Liver (tissue), 9 donors: ENCODE results near the gene PGAM2. TPM values are rescaled to one million over a fixed set of nuclear protein-coding genes. Genes with fewer than 3 reads are reported as not detected.

ENCODE experiments used
- DNase-seq: peaks from one replicate; pipeline ENCODE4 v3.0.0-alpha.2; 2017; ENCODE audit warnings: low spot score
- H3K27ac ChIP-seq, 2 donors: one replicate each; pipeline ENCODE4 v1.7.0; 2013; ENCODE audit warnings: inconsistent platforms in 2 of 2, low read length in 2 of 2, control low read depth in 1 of 2, low read depth in 1 of 2, mild to moderate bottlenecking in 1 of 2
- H3K27me3 ChIP-seq, 4 donors: one replicate each; pipeline versions ENCODE4 v1.6.1 to v1.7.0; 2013; ENCODE audit warnings: low read length in 3 of 4, inconsistent platforms in 1 of 4, mild to moderate bottlenecking in 1 of 4, moderate library complexity in 1 of 4; ENCODE audit not compliant: control insufficient read depth in 4 of 4, insufficient read depth in 4 of 4
- H3K36me3 ChIP-seq, 4 donors: one replicate each; pipeline versions ENCODE4 v1.6.1 to v1.7.0; 2013; ENCODE audit warnings: low read length in 3 of 4, mild to moderate bottlenecking in 3 of 4, low read depth in 1 of 4, moderate library complexity in 1 of 4; ENCODE audit not compliant: control insufficient read depth in 4 of 4, insufficient read depth in 3 of 4
- H3K4me1 ChIP-seq, 4 donors: one replicate each; pipeline versions ENCODE4 v1.6.1 to v1.7.0; 2013; ENCODE audit warnings: low read length in 3 of 4, mild to moderate bottlenecking in 3 of 4, moderate library complexity in 1 of 4; ENCODE audit not compliant: control insufficient read depth in 4 of 4, insufficient read depth in 4 of 4
- H3K4me3 ChIP-seq, 3 donors: one replicate each; pipeline versions ENCODE4 v1.6.1 to v1.7.0; 2013; ENCODE audit warnings: low read length in 3 of 3, control low read depth in 1 of 3, low read depth in 1 of 3, mild to moderate bottlenecking in 1 of 3
- H3K9ac ChIP-seq, 2 donors: one replicate each; pipeline ENCODE4 v1.7.0; 2013; ENCODE audit warnings: low read length in 2 of 2, mild to moderate bottlenecking in 2 of 2, moderate library complexity in 2 of 2, control low read depth in 1 of 2, low read depth in 1 of 2
- H3K9me3 ChIP-seq, 4 donors: one replicate each; pipeline versions ENCODE4 v1.6.1 to v1.7.0; 2013; ENCODE audit warnings: low read length in 3 of 4; ENCODE audit not compliant: control insufficient read depth in 4 of 4
- EGR1 ChIP-seq, 2 donors: IDR thresholded peaks; 2 replicates each; pipeline ENCODE4 v1.6.1; 2016 to 2018; ENCODE audit warnings: antibody characterized with exemption in 2 of 2, low read depth in 2 of 2
- FOXA1 ChIP-seq: IDR thresholded peaks from 2 replicates; pipeline ENCODE4 v1.6.1; 2016; ENCODE audit warnings: antibody characterized with exemption
- FOXA2 ChIP-seq: IDR thresholded peaks from 2 replicates; pipeline ENCODE4 v1.6.1; 2016; ENCODE audit warnings: antibody characterized with exemption
- GABPA ChIP-seq, 2 donors: IDR thresholded peaks in 1 of 2; conservative IDR thresholded peaks in 1 of 2; 2 replicates each; pipeline ENCODE4 v1.6.1; 2016; ENCODE audit warnings: antibody characterized with exemption in 2 of 2, mild to moderate bottlenecking in 1 of 2, moderate library complexity in 1 of 2
- HNF4A ChIP-seq, 2 donors: conservative IDR thresholded peaks; 2 replicates each; pipeline ENCODE4 v1.6.1; 2016; ENCODE audit warnings: antibody characterized with exemption in 2 of 2, mild to moderate bottlenecking in 2 of 2
- HNF4G ChIP-seq: IDR thresholded peaks from 2 replicates; pipeline ENCODE4 v1.6.1; 2016; ENCODE audit warnings: antibody characterized with exemption
- JUND ChIP-seq, 2 donors: IDR thresholded peaks; 2 replicates each; pipeline ENCODE4 v1.6.1; 2016; ENCODE audit warnings: antibody characterized with exemption in 2 of 2
- NR2F2 ChIP-seq: IDR thresholded peaks from 2 replicates; pipeline ENCODE4 v1.6.1; 2016; ENCODE audit warnings: antibody characterized with exemption
- RAD21 ChIP-seq, 2 donors: IDR thresholded peaks; 2 replicates each; pipeline ENCODE4 v1.6.1; 2016; ENCODE audit warnings: antibody characterized with exemption in 2 of 2, mild to moderate bottlenecking in 2 of 2
- RXRA ChIP-seq, 2 donors: IDR thresholded peaks; 2 replicates each; pipeline ENCODE4 v1.6.1; 2017 to 2018; ENCODE audit warnings: antibody characterized with exemption in 2 of 2, mild to moderate bottlenecking in 1 of 2
- SP1 ChIP-seq: IDR thresholded peaks from 2 replicates; pipeline ENCODE4 v1.6.1; 2018; ENCODE audit warnings: antibody characterized with exemption, mild to moderate bottlenecking
- TAF1 ChIP-seq: conservative IDR thresholded peaks from 2 replicates; pipeline ENCODE4 v1.6.1; 2016; ENCODE audit warnings: antibody characterized with exemption, mild to moderate bottlenecking
- YY1 ChIP-seq: IDR thresholded peaks from 2 replicates; pipeline ENCODE4 v1.6.1; 2016; ENCODE audit warnings: antibody characterized with exemption, mild to moderate bottlenecking
- WGBS: extraction: QIAGEN DNeasy Blood & Tissue Kit; methylation state at CpG from one replicate; pipeline ENCODE4 v1.1.7; 2013; 5-methylcytosine and 5-hydroxymethylcytosine counted together
- polyA plus RNA-seq, 2 donors: library from polyadenylated mRNA; stranded (reverse) in 1 of 2; unstranded in 1 of 2; fragments of 200-250 nt in 1 of 2; fragments of >200 nt in 1 of 2; fragmentation: Nextera tagmentation in 1 of 2; extraction: Ambion mirVana in 1 of 2; gene quantifications; one replicate each; pipeline versions ENCODE4 v1.2.1 to v1.2.3, GENCODE V29; 2013 to 2015
- total RNA-seq, 2 donors: library from RNA; depleted of rRNA; stranded (reverse); fragments of >200 nt; gene quantifications; one replicate each; pipeline ENCODE4 v1.2.3, GENCODE V29; 2014
- TF ChIP-seq, protein P1 (sequence below): IDR thresholded peaks from 2 replicates; pipeline ENCODE4 v1.6.1; 2016; ENCODE audit warnings: antibody characterized with exemption, mild to moderate bottlenecking
- TF ChIP-seq, protein P2 (sequence below): IDR thresholded peaks from 2 replicates; pipeline ENCODE4 v1.6.1; 2016; ENCODE audit warnings: antibody characterized with exemption
- TF ChIP-seq, protein P3 (sequence below): IDR thresholded peaks from 2 replicates; pipeline ENCODE4 v1.6.1; 2016; ENCODE audit warnings: antibody characterized with exemption
- TF ChIP-seq, protein P4 (sequence below): fragments of 150-350 bp; IDR thresholded peaks from 2 replicates; pipeline ENCODE4 v1.5.1; 2017; ENCODE audit warnings: improper control_type of control experiment, low read depth, low read length; ENCODE audit not compliant: missing input control
- TF ChIP-seq, protein P5 (sequence below): IDR thresholded peaks from 2 replicates; pipeline ENCODE4 v1.6.1; 2016; ENCODE audit warnings: antibody characterized with exemption
- donor health status: healthy.
- donor health status: healthy.
- donor health status: healthy.
- donor health status: healthy.
- donor health status: healthy.

The PGAM2 gene
- total and polyA plus RNA-seq, 4 donors = 0.13 to 2.3 (median 0.49) TPM

DNA sequence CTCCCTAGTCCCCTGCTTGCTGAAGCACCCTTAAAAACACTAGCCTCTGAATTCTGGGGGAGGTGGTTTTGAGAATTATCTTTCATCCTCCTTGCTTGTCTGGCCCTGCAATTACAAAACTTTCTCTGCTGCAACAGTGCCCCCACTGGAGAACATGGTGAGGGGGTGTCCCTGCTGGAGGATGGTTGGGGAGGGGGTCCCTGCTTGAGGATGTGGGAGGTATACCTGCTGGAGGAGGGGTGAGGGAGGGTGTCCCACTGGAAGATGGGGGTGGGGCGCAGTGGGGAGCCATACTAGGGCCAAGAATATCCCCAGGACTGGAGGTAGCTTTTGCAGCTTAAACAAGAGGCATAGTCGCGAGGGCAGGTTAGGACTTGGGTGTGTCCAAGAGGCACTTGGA lies 20.2 kb upstream of the PGAM2 start:
- no peak for TF ChIP-seq TAF1
- TF ChIP-seq, protein P1, sequence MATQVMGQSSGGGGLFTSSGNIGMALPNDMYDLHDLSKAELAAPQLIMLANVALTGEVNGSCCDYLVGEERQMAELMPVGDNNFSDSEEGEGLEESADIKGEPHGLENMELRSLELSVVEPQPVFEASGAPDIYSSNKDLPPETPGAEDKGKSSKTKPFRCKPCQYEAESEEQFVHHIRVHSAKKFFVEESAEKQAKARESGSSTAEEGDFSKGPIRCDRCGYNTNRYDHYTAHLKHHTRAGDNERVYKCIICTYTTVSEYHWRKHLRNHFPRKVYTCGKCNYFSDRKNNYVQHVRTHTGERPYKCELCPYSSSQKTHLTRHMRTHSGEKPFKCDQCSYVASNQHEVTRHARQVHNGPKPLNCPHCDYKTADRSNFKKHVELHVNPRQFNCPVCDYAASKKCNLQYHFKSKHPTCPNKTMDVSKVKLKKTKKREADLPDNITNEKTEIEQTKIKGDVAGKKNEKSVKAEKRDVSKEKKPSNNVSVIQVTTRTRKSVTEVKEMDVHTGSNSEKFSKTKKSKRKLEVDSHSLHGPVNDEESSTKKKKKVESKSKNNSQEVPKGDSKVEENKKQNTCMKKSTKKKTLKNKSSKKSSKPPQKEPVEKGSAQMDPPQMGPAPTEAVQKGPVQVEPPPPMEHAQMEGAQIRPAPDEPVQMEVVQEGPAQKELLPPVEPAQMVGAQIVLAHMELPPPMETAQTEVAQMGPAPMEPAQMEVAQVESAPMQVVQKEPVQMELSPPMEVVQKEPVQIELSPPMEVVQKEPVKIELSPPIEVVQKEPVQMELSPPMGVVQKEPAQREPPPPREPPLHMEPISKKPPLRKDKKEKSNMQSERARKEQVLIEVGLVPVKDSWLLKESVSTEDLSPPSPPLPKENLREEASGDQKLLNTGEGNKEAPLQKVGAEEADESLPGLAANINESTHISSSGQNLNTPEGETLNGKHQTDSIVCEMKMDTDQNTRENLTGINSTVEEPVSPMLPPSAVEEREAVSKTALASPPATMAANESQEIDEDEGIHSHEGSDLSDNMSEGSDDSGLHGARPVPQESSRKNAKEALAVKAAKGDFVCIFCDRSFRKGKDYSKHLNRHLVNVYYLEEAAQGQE = no peak
- no peak for TF ChIP-seq FOXA2
- TF ChIP-seq RAD21 (IDR thresholded peaks at IDR 0.05) = no peak
- TF ChIP-seq RXRA (IDR thresholded peaks at IDR 0.05) = no peak
- no peak for TF ChIP-seq NR2F2
- TF ChIP-seq, protein P2, sequence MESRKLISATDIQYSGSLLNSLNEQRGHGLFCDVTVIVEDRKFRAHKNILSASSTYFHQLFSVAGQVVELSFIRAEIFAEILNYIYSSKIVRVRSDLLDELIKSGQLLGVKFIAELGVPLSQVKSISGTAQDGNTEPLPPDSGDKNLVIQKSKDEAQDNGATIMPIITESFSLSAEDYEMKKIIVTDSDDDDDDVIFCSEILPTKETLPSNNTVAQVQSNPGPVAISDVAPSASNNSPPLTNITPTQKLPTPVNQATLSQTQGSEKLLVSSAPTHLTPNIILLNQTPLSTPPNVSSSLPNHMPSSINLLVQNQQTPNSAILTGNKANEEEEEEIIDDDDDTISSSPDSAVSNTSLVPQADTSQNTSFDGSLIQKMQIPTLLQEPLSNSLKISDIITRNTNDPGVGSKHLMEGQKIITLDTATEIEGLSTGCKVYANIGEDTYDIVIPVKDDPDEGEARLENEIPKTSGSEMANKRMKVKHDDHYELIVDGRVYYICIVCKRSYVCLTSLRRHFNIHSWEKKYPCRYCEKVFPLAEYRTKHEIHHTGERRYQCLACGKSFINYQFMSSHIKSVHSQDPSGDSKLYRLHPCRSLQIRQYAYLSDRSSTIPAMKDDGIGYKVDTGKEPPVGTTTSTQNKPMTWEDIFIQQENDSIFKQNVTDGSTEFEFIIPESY = no peak
- TF ChIP-seq, protein P3, sequence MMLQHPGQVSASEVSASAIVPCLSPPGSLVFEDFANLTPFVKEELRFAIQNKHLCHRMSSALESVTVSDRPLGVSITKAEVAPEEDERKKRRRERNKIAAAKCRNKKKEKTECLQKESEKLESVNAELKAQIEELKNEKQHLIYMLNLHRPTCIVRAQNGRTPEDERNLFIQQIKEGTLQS = no peak
- no peak for TF ChIP-seq HNF4A (conservative IDR thresholded peaks at IDR 0.05)
- no peak for TF ChIP-seq SP1
- TF ChIP-seq EGR1 (IDR thresholded peaks at IDR 0.05; ENCODE audit: low read depth in 2 of 2) = no peak
- TF ChIP-seq HNF4G = no peak
- TF ChIP-seq, protein P4, sequence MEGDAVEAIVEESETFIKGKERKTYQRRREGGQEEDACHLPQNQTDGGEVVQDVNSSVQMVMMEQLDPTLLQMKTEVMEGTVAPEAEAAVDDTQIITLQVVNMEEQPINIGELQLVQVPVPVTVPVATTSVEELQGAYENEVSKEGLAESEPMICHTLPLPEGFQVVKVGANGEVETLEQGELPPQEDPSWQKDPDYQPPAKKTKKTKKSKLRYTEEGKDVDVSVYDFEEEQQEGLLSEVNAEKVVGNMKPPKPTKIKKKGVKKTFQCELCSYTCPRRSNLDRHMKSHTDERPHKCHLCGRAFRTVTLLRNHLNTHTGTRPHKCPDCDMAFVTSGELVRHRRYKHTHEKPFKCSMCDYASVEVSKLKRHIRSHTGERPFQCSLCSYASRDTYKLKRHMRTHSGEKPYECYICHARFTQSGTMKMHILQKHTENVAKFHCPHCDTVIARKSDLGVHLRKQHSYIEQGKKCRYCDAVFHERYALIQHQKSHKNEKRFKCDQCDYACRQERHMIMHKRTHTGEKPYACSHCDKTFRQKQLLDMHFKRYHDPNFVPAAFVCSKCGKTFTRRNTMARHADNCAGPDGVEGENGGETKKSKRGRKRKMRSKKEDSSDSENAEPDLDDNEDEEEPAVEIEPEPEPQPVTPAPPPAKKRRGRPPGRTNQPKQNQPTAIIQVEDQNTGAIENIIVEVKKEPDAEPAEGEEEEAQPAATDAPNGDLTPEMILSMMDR = no peak
- no peak for TF ChIP-seq GABPA (IDR thresholded peaks at IDR 0.05 in 1 of 2, conservative IDR thresholded peaks at IDR 0.05 in 1 of 2)
- no peak for TF ChIP-seq JUND (IDR thresholded peaks at IDR 0.05)
- no peak for TF ChIP-seq FOXA1
- TF ChIP-seq, protein P5, sequence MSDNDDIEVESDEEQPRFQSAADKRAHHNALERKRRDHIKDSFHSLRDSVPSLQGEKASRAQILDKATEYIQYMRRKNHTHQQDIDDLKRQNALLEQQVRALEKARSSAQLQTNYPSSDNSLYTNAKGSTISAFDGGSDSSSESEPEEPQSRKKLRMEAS = no peak
- TF ChIP-seq YY1 = no peak
- H3K9me3 ChIP-seq = no peaks in the 10 kb centered on the region
- DNase-seq = no peak
- H3K36me3 ChIP-seq = no peaks in the 10 kb centered on the region
- no peak overlapping the region for H3K4me3 ChIP-seq
- H3K4me1 ChIP-seq = peaks cover 4 to 37% (median 25%) of the 10 kb centered on the region in 4 donors
- no peak overlapping the region for H3K27ac ChIP-seq
- 98% methylated on average over 3 of the region's 3 CpGs for WGBS
- no peaks in the 10 kb centered on the region for H3K27me3 ChIP-seq
- H3K9ac ChIP-seq = no peak overlapping the region
